OCI-LY1 (cell line): ENCODE measurements around the gene FAF1.

Experiments
- CTCF ChIP-seq: fragments of 200-600 bp; sonication (generic), shearing (Covaris generic); IDR thresholded peaks from 2 replicates; pipeline ENCODE4 v1.5.1; 2017; ENCODE audit warnings: mild to moderate bottlenecking, antibody characterized with exemption, low read length, moderate library complexity, mixed read lengths
- EZH2 ChIP-seq: fragments of 200-600 bp; sonication (generic), shearing (Covaris generic); IDR thresholded peaks from 2 replicates; pipeline ENCODE4 v1.8.0; 2017; ENCODE audit warnings: borderline replicate concordance, mixed run types, mild to moderate bottlenecking, antibody characterized with exemption, low read length, moderate library complexity, mixed read lengths

GRCh38 chr1:50637460-50637859 is 322.6 kb downstream of the FAF1 start:
- TF ChIP-seq CTCF: no peak
- no peak for TF ChIP-seq EZH2
